ENCODE results near the gene EIF5. TPM values are rescaled to one million over a fixed set of nuclear protein-coding genes. Genes with fewer than 3 reads are reported as not detected.

Gene EIF5
- total and polyA plus RNA-seq, 2 donors (not counting 3 experiments of a cell fraction or from before 2014, with no cell fraction given), result 175 to 313 TPM

DNA sequence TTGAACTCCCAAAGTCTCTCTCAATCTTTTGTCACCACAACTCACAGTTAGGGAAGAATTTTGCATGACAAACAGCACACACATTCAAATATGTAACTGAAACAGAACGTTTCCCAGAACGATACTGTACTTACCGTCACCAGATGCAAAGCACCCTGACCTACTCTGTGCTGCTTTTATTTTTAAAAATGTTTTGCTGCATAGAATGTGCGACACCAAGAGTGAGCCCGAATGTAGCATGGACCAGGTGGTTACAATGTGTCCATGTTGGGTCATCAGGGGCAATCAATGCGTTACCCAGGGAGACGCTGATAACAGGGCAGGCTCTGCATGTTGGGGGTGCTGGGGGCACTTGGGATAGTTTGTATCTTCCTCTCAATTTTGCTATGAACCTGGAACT, 14.6 kb upstream of the EIF5 start:
- Histone ChIP-seq H3K79me2 (ENCODE audit: control insufficient read depth, insufficient read depth, low read length) (no peaks in the 10 kb centered on the region), H3K9me1 (replicated peaks; ENCODE audit: control insufficient read depth, extremely low read depth, insufficient read depth, low read length) (no peaks in the 10 kb centered on the region), H3K4me1 (ENCODE audit: control insufficient read depth, extremely low read depth, insufficient read depth, low read length) (peaks cover 2% of the 10 kb centered on the region), H3K36me3 (ENCODE audit: control insufficient read depth in 2 of 2, extremely low read depth in 1 of 2, insufficient read depth in 2 of 2, low read length in 2 of 2) (no peaks in the 10 kb centered on the region), H2AFZ (ENCODE audit: low read depth, low read length) (no peak overlapping the region), H3K4me2 (ENCODE audit: insufficient read depth, low read length) (no peak overlapping the region), H4K20me1 (replicated peaks; ENCODE audit: control insufficient read depth, extremely low read depth, insufficient read depth, low read length) (no peaks in the 10 kb centered on the region), H3K27ac (ENCODE audit: insufficient read depth, low read depth, low read length) (no peak overlapping the region), H3K9ac (replicated peaks; ENCODE audit: extremely low read depth, insufficient read depth, low read length) (no peak overlapping the region), H3K27me3 (ENCODE audit: control insufficient read depth in 2 of 2, insufficient read depth in 2 of 2, low read length in 2 of 2) (peaks cover 5 to 6% of the 10 kb centered on the region in 2 experiments), H3K4me3 (replicated peaks in 1 of 3; ENCODE audit: insufficient read depth in 1 of 3, low read depth in 1 of 3, low read length in 3 of 3) (no peak overlapping the region), H3K9me3 (replicated peaks; ENCODE audit: control insufficient read depth, insufficient read depth, low read length) (no peaks in the 10 kb centered on the region)
- ChIA-PET POLR2A (no interaction called here), CTCF (no interaction called here)
- dilution Hi-C loops (cut with MboI; ENCODE audit: extremely low pct_ligation_motif_present, low sequenced_read_pairs) (no loop called here), intact Hi-C loops (cut with micrococcal nuclease) (no loop called here)
- DNase-seq (ENCODE audit: low read depth, low spot score) (no peak), FAIRE-seq (no peak)
- BruUV-seq (replicated peaks), result no TSS peak
- TF ChIP-seq, protein P1, sequence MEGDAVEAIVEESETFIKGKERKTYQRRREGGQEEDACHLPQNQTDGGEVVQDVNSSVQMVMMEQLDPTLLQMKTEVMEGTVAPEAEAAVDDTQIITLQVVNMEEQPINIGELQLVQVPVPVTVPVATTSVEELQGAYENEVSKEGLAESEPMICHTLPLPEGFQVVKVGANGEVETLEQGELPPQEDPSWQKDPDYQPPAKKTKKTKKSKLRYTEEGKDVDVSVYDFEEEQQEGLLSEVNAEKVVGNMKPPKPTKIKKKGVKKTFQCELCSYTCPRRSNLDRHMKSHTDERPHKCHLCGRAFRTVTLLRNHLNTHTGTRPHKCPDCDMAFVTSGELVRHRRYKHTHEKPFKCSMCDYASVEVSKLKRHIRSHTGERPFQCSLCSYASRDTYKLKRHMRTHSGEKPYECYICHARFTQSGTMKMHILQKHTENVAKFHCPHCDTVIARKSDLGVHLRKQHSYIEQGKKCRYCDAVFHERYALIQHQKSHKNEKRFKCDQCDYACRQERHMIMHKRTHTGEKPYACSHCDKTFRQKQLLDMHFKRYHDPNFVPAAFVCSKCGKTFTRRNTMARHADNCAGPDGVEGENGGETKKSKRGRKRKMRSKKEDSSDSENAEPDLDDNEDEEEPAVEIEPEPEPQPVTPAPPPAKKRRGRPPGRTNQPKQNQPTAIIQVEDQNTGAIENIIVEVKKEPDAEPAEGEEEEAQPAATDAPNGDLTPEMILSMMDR (IDR thresholded peaks at IDR 0.05; ENCODE audit: extremely low read depth in 1 of 2, insufficient read depth in 1 of 2, low read depth in 1 of 2, low read length in 2 of 2), result no peak
- TF ChIP-seq, protein P2, sequence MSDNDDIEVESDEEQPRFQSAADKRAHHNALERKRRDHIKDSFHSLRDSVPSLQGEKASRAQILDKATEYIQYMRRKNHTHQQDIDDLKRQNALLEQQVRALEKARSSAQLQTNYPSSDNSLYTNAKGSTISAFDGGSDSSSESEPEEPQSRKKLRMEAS (IDR thresholded peaks at IDR 0.05; ENCODE audit: insufficient read depth, insufficient read length), result no peak
- TF ChIP-seq EZH2 (IDR thresholded peaks at IDR 0.05; ENCODE audit: borderline replicate concordance, low read depth, low read length, severe bottlenecking) (no peak), JUN (IDR thresholded peaks at IDR 0.05; ENCODE audit: borderline replicate concordance, insufficient read depth, insufficient read length, low read depth) (no peak)

GRCh38 chr14:103326078-103326477, 8.0 kb upstream of the EIF5 start:
- no peak overlapping the region for H3K4me2 ChIP-seq (ENCODE audit: insufficient read depth, low read length)
- H2AFZ ChIP-seq (ENCODE audit: low read depth, low read length), result no peak overlapping the region
- H3K4me1 ChIP-seq (ENCODE audit: control insufficient read depth, extremely low read depth, insufficient read depth, low read length), result no peaks in the 10 kb centered on the region
- H3K9ac ChIP-seq (replicated peaks; ENCODE audit: extremely low read depth, insufficient read depth, low read length), result no peak overlapping the region
- intact Hi-C loops (cut with micrococcal nuclease), result no loop called here
- no TSS peak for BruUV-seq (replicated peaks)
- TF ChIP-seq FOS (IDR thresholded peaks at IDR 0.05; ENCODE audit: borderline replicate concordance, insufficient read depth, low read length), result no peak
- no peaks in the 10 kb centered on the region for H4K20me1 ChIP-seq (replicated peaks; ENCODE audit: control insufficient read depth, extremely low read depth, insufficient read depth, low read length)
- no peak overlapping the region for H3K27ac ChIP-seq (ENCODE audit: insufficient read depth, low read depth, low read length)
- H3K9me1 ChIP-seq (replicated peaks; ENCODE audit: control insufficient read depth, extremely low read depth, insufficient read depth, low read length), result no peaks in the 10 kb centered on the region
- POLR2A ChIA-PET, result interaction anchor here (0.7 kb wide), 1 partner anchor 14 kb away, joined by 3 read pairs; no protein-coding TSS in a partner anchor
- H3K79me2 ChIP-seq (ENCODE audit: control insufficient read depth, insufficient read depth, low read length), result no peaks in the 10 kb centered on the region
- DNase-seq (ENCODE audit: low read depth, low spot score) (no peak), FAIRE-seq (no peak)
- dilution Hi-C loops (cut with MboI; ENCODE audit: extremely low pct_ligation_motif_present, low sequenced_read_pairs), result no loop called here
- no peaks in the 10 kb centered on the region for H3K36me3 ChIP-seq (ENCODE audit: control insufficient read depth in 2 of 2, extremely low read depth in 1 of 2, insufficient read depth in 2 of 2, low read length in 2 of 2)
- CTCF ChIA-PET, result interaction anchor here (0.7 to 0.9 kb wide), 2 partner anchors 19 to 25 kb away, joined by 3 read pairs; no protein-coding TSS in a partner anchor
- H3K4me3 ChIP-seq (replicated peaks in 1 of 3; ENCODE audit: insufficient read depth in 1 of 3, low read depth in 1 of 3, low read length in 3 of 3), result no peak overlapping the region
- H3K9me3 ChIP-seq (replicated peaks; ENCODE audit: control insufficient read depth, insufficient read depth, low read length), result no peaks in the 10 kb centered on the region
- H3K27me3 ChIP-seq (ENCODE audit: control insufficient read depth in 2 of 2, insufficient read depth in 2 of 2, low read length in 2 of 2), result peaks cover 8 to 11% of the 10 kb centered on the region in 2 experiments

Data from endothelial cell of umbilical vein (primary cell).